DMS 273 treated with DMSO at 0.1 percent for 48 hours (cell line): ENCODE results near the gene SPDYC.

ENCODE experiments used
- DNase-seq: peaks from one replicate; lab custom pipeline; 2025; lab: John Stamatoyannopoulos, UW

The SPDYC gene

DNA sequence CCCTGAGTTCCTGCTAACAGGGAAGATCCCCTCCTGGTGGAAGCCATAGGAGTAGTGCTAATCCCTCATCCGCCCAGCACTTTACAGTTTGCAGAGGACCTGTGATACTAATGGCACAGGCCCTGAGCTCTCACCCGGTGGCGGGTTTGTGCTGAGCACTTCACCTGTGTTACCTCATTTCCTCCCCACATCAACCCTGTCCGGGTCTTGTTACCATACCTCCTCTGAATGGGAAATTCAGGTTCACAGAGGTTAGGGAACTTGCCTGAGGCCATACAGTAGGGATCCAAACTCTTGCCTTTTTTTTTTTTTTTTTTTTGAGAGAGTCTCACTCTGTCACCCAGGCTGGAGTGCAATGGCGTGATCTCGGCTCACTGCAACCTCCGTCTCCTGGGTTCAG, 36.9 kb downstream of the SPDYC start:
- no peak for DNase-seq

DNA sequence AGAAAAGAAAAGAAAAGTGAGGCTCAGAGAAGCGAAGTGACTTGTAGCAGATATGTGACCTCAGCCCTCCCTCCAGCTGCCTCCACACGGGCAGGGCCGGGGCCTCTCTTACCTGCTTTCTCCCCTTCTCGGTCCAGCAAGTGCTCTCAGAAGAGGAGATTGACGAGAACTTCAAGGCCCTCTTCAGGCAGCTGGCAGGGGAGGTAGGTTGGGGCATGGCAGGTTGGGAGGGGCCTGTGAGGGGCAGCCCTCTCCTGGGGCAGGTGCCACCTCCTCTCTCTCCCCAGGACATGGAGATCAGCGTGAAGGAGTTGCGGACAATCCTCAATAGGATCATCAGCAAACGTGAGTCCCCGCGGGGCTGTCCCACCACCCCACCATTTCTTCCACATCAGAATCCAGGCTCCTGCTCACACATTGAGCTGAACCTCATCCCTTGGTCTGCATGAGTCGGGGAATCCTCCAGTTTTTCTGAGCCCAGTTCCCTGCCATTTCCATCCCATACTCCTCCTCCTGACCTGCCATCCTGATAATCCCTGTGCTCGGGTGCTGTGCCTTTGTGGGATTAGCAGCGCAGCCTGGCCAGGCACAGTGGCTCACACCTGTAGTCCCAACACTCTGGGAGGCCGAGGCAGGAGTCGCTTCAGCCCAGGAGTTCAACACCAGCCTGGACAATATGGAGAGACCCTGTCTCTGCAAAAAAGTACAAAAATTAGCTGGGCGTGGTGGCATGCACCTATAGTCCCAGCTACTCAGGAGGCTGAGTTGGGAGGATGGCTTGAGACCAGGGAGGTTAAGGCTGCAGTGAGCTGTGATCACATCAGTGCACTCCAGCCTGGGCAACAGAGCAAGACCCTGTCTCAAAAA, 38.1 kb downstream of the SPDYC start:
- no peak for DNase-seq

DNA sequence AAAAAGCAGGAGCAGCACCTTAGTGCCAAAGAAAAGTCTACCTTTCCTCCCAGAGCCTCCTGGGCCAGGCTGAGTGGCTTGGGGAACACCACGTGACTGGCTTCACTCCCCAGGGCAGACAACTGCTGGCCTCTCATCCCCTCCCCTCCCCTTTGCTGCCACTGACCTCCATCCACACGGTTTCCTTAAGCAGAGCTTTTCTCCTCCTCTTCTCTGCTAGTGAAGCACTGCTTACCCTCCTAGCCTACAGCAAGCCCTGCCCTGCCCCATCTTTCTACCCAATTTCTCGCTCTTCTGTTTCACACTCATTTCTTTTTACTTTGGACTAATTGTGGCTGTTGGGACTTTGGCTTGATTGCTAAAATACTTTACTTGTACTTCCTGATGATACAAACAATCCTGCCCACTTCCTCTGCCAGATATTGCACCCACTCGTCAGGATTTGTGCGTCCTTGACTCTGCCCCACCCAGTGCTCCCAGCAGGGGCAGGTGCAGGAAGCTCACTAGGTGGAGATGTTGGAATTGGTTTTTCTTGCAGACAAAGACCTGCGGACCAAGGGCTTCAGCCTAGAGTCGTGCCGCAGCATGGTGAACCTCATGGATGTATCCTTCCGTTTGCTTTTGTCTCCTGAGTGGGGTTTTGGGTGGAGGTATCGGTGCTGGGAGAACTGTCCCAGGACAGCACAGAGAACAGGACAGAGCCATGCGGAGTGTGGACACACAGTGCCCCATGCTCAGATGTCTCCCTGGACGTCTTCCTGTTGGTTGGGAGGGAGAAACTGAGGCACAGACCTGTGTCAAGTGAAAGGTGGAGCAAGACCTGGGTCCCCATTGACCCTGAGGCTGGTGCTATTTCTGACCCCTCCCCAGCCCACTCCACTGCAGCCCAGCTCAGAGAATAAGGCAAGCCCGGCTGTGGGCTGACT, 39.0 kb downstream of the SPDYC start:
- no peak for DNase-seq

DNA sequence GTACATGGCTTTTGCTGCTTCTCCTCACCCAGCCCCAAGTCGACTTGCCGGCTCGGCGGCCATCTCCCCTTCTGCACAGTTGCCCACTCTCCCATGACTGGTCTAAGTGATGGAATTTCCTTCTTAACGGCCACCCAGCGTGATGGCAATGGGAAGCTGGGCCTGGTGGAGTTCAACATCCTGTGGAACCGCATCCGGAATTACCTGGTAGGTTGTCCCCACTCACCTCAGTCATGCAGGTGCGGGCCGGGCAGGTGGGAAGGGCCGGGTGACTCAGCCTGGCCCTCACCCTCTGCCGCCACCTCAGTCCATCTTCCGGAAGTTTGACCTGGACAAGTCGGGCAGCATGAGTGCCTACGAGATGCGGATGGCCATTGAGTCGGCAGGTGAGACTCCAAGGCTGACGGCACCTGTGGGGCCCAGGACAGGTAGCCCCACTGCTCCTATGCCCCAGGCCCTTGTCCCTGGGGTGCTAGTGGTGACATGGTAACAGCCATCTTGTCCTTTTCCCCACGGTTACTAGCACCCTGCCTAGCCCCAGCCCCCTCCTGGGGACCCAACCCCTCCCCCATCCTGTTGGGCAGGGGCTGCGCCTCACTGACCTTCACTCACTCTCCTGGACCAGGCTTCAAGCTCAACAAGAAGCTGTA, 39.8 kb downstream of the SPDYC start:
- no peak for DNase-seq

DNA sequence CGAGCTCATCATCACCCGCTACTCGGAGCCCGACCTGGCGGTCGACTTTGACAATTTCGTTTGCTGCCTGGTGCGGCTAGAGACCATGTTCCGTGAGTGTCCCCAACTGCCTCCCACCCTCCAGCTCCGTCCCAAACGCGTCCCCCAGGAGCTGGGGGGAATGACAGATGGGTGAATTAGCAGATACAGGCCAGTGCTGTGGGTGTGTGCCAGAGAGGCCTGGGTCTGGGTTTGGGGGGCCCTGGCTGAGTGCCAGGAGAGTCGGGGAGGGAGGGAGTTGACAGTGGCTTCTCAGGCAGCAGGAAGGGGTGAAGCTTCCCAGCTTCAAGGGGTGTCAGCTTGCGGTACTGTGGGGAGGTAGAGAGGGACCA, 40.3 kb downstream of the SPDYC start:
- DNase-seq, result no peak

DNA sequence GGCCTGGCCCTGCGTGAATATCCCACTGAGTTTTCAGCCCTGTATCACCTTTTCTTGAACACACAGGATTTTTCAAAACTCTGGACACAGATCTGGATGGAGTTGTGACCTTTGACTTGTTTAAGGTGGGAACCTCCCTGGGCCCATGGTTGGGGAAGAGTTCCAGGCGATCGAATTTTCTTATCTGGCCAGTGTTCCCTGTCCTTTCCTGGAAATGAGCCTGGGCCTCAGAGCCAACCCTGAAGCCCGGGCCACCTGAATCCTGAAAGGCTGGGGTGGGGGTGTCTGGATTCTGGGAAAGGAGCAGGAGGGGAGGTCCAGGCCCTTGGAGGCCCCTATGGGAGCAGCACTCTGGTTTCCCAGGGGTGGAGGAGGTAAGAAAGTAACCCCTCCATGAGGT, 40.7 kb downstream of the SPDYC start:
- DNase-seq, result no peak

DNA sequence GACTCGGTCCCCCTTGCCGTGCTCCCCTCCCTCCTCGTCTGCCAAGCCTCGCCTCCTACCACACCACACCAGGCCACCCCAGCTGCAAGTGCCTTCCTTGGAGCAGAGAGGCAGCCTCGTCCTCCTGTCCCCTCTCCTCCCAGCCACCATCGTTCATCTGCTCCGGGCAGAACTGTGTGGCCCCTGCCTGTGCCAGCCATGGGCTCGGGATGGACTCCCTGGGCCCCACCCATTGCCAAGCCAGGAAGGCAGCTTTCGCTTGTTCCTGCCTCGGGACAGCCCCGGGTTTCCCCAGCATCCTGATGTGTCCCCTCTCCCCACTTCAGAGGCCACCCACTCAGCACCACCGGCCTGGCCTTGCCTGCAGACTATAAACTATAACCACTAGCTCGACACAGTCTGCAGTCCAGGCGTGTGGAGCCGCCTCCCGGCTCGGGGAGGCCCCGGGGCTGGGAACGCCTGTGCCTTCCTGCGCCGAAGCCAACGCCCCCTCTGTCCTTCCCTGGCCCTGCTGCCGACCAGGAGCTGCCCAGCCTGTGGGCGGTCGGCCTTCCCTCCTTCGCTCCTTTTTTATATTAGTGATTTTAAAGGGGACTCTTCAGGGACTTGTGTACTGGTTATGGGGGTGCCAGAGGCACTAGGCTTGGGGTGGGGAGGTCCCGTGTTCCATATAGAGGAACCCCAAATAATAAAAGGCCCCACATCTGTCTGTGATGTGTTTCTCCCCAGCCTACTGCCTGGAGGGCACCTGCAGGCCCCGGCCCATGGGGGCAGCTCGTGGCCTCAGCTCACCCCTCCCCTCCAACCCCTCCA, 41.5 kb downstream of the SPDYC start:
- no peak for DNase-seq

DNA sequence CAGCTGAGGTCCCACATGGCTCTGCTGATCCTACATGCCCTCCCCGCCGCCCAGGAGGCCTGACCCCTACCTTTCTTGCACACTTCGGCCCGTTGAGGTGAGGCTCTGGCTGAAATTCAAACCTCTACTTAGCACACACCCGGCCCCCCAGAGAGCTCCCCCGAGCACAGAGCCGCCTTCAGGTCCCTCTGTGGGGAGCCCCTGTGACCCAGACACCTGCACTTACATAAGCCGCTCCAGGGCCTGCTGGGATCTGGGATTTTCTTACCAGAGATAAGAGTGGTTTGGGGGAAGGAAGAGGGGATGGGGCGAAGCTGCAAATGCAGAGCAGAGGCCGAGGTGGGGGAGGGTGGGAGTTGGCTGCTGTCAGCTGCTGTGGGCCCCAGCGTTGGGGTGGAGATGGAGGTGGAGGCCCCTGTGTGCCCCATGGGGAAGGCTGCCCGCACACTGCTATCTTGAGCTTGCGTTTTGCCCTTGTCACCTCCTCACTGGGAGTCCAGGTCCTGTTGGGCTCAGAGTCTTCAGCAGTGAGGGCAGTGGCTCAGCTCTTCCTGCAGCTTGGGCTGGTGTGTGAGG, 42.3 kb downstream of the SPDYC start:
- DNase-seq, result no peak

DNA sequence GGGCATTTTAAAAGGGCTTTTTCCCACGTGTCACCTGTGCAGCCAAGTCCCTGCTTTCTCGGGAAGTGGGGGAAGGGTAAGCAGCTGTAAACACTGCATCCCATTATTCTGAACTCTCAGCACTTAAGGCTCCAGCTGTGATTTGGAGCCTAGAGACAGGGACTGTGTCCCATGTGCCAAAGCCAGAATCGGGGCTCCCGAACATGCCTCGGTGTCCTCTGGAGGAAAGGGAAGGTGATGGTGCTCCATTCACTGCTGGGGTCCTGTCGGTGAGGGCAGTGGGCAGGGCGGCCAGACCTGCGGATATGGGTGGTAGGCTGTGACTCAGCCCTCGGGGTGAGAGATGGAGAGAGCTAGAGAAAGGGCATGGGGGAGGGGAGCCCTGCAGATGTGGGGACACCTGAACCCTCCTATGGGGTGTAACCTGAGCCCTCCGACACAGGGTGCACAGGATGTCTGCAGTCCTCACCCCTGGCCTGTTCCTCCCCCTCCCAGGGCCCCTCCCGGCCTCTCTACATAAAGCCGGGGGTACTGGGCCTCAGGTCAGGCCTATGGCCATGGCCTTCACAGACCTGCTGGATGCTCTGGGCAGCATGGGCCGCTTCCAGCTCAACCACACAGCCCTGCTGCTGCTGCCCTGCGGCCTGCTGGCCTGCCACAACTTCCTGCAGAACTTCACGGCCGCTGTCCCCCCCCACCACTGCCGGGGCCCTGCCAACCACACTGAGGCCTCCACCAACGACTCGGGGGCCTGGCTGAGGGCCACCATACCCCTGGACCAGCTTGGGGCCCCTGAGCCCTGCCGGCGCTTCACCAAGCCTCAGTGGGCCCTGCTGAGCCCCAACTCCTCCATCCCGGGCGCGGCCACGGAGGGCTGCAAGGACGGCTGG, 43.5 kb downstream of the SPDYC start:
- DNase-seq, result no peak

DNA sequence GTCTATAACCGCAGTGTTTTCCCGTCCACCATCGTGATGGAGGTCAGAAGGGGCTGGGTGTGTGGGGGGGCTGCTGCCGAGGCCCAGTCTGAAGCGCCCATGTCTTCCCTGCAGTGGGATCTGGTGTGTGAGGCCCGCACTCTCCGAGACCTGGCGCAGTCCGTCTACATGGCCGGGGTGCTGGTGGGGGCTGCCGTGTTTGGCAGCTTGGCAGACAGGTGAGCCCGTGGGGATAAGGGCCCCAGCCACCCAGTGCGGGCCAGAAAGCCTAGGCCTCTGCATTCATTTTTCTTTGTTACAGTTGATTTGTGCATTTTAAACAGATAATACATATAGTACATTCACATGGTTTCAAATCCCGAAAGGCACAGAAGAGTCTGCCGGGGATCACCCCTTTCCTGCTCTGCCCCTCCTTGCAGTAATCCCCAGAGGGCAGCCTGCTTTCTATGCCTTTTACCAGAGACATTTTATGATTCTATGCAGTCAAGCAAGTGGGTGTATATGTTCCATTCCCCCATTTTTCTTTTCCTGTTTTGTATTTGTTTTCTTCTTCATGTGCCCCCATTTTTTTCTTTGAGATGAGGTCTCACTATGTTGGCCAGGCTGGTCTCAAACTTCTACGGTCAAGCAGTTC, 44.3 kb downstream of the SPDYC start:
- DNase-seq, result no peak

DNA sequence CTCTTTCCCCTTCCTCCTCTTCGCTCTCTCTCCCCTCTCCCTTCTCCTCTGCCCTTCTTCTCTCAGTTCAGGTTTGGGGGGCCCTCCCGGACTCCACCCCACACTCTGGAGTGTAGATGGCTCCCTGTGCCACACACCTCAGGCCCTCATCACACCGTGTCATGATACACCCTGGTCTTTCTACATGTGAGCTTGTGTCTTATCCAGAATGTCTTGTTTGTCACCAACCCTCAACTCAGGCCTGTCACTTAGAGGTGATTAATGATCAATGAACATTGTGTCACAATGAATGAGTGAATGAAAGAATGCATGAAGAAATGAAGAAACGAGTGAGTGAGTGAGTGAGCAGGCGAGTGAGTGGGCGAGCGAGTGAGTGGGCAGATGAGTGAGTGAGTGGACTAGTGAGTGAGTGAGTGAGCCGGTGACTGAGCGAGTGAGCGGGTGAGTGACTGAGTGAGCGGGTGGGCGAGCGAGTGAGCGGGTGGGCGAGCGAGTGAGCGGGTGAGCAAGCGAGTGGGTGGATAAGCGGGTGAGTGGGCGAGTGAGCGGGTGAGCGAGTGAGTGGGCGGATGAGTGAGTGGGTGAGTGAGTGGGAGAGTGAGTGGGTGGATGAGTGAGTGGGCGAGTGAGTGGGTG, 45.5 kb downstream of the SPDYC start:
- no peak for DNase-seq

DNA sequence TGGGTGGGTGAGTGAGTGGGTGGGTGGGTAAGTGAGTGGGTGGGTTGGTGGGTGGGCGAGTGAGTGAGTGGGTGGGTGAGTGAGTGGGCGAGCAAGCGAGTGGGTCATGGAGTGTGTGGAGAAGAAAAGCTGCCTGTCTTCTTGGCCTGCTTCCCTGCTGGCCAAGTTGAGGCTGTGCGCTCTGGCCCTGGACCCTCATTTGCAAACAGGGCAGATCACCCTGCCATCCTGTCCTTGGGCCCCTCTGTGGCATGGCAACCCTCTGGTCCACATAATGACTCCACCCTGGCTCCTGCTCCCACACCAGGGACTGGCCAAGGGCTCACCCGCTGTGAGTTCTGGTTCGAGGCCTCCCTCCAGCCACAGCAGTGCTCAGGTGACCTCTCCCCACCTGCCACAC, 46.8 kb downstream of the SPDYC start:
- no peak for DNase-seq

DNA sequence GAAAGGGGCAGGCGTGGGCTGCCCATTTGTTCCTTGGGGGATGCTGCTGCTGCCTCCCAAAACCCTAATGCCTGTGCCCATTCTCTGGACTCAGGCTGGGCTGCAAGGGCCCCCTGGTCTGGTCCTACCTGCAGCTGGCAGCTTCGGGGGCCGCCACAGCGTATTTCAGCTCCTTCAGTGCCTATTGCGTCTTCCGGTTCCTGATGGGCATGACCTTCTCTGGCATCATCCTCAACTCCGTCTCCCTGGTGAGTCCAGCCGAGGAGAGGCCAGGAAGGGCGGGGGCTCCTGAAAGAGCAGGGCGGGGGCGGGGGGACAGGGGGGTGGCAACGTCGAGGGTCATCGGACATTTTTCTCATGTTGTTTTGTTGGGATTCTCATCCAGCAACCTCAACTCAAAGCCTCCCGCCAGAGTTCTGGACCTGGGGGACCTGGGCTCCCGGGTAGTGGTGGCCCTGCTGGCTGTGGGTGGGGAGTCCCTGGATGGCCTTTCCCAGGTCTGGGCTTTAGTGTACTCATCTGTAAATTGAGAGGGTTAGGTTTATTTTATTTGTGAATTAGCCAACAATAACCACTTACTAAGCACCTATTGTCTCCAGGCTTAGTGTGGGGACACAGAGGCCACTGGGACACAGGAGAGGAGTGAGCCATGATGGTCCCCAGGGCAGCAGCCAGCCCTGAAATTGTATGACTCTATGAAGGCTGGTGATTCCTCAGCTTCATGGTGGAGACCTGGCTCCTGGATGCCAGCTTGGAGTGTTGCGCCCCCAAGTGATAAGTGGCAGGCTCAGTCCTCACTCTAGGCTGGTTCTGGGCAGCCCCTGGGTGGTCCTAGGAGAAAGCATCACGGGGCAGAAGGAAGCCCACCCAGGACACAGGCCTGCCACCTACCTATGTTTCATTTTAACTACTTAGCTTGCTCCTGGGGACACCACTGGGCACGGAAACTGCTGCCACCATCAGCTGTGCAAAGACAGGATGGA, 47.7 kb downstream of the SPDYC start:
- DNase-seq, result no peak

DNA sequence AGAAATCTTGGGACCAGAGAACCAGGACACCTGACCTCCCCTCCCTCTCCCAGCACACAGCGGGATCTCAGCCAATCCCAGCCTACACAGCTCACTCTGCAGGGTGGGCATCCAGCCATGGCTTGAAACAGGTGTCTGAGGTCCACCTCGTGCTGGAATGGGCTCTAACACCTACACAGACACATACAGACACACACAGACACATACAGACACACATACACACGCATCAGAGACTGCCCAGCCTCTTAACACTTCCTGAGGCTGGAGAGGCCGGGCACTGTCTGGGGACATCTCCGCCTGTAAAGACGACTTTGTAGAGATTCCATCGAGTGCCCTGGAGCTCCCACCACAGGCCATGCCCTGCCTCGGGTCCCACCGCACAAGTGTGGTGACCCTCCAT, 48.4 kb downstream of the SPDYC start:
- DNase-seq, result no peak

DNA sequence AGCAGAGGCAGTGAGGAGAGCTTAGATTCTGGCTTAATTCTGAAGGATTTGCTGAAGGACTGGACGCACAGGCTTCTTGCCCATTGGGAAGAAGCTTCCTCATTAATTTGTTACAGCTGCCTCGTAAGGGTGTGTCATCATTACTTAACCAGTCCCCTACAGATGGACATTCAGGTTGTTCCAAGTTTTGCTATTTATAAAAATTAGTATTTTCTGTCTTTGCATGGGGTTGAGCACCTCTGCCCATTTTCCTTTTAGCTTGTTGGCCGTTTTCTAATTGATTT, 49.8 kb downstream of the SPDYC start:
- no peak for DNase-seq

DNA sequence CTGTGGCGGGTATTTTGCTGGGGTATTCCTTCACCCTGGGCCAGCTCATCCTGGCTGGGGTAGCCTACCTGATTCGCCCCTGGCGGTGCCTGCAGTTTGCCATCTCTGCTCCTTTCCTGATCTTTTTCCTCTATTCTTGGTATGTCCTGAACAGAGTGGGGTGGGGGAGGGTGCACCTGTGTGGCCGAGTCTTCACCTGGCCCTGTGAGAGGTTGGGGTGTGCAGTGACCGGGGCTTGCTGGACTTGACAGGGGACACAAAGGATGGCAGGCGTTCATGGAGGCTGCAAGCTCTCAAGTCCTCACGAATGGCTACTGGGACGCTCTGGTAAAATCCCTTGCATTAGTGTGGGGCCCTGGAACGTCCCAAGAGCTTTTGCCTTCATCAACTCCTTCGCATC, 51.0 kb downstream of the SPDYC start:
- no peak for DNase-seq
